Cardiac fibroblast (primary cell): ENCODE measurements around the gene PIK3CD.

Experiments
- DNase-seq, 2 donors: peaks; one replicate each; pipeline versions ENCODE4 v3.0.0 to v3.0.0-alpha.2; 2010; ENCODE audit warnings: low read depth in 2 of 2
- H3K4me3 ChIP-seq, 2 donors: replicated peaks in 1 of 2; 1 replicate in 1 of 2; 2 replicates in 1 of 2; pipeline ENCODE4 v1.5.1; 2011; ENCODE audit warnings: low read depth in 2 of 2, low read length in 2 of 2, mild to moderate bottlenecking in 2 of 2, moderate library complexity in 1 of 2
- CTCF ChIP-seq: IDR thresholded peaks from one replicate; pipeline ENCODE4 v1.5.1; 2011; ENCODE audit warnings: low read depth, mild to moderate bottlenecking, low read length, inconsistent platforms

Gene PIK3CD

GRCh38 chr1:9651565-9652378 is at the start of gene PIK3CD:
PIK3CD (plus strand) TSS chr1:9651731; CDS start chr1:9710456, 58,725 bp downstream.
- TF ChIP-seq CTCF = no peak
- H3K4me3 ChIP-seq = peak within 1 kb of the TSS; percentile 35 to 45
- peak; percentile 27 to 33 for DNase-seq

- TF ChIP-seq CTCF = no peak
- DNase-seq = no peak
- no peak overlapping the region for H3K4me3 ChIP-seq
These were observed 49.4 kb upstream of the PIK3CD start for GRCh38 chr1:9601942-9602793.

DNA sequence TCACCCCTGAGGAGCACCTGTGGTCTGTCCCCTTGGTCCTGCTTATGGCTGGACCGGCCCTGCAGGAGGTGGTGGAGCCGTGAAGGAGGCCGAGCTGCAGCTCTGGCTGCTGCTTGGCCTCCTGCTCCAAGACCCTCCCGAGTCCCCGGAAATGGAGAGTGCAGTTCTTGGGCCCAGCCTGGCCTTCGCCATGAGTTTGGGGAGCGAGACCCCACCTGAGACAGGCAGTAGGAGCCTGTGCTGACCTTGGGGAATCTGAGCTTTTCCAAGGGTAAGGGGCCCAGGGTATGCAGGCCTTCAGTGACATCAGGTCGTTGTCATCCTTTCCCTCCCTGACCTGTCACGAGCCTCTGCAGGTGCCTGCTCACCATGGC is 48.8 kb upstream of the PIK3CD start:
- no peak overlapping the region for H3K4me3 ChIP-seq
- TF ChIP-seq CTCF = no peak
- no peak for DNase-seq

- DNase-seq = no peak
- TF ChIP-seq CTCF = no peak
These were observed 48.2 kb upstream of the PIK3CD start for GRCh38 chr1:9603307-9603706.

GRCh38 chr1:9603766-9604753 is 47.5 kb upstream of the PIK3CD start:
- no peak for DNase-seq
- H3K4me3 ChIP-seq = no peak overlapping the region
- TF ChIP-seq CTCF = no peak

More at GRCh38 chr1:9603307-9603706, 48.2 kb upstream of the PIK3CD start:
- H3K4me3 ChIP-seq = no peak overlapping the region

GRCh38 chr1:9604836-9605235 is 46.7 kb upstream of the PIK3CD start:
- no peak for TF ChIP-seq CTCF
- DNase-seq = no peak
- no peak overlapping the region for H3K4me3 ChIP-seq
